H1 (cell line): ENCODE results near the gene FHIT. TPM values are rescaled to one million over a fixed set of nuclear protein-coding genes. Genes with fewer than 3 reads are reported as not detected.

ENCODE experiments used
- CTCF ChIA-PET: fragments of 300-600 bp; sonication (Branson Sonifier 250); formaldehyde crosslinking; loops from one replicate; lab custom pipeline; 2021; ENCODE audit not compliant: partially characterized antibody; lab: Charles Lee
- POLR2A ChIA-PET: fragments of 300-600 bp; sonication (Branson Sonifier 250); formaldehyde crosslinking; loops from one replicate; lab custom pipeline; 2021; ENCODE audit warnings: inconsistent platforms; ENCODE audit not compliant: partially characterized antibody; lab: Charles Lee
- DNase-seq, 2 experiments: peaks; one replicate each; pipeline versions ENCODE4 v3.0.0 to v3.0.0-alpha.2; 2010 to 2022; ENCODE audit warnings: low spot score in 2 of 2, low read depth in 1 of 2, mixed read lengths in 1 of 2
- FAIRE-seq: peaks from 2 replicates; lab custom pipeline; 2011; peaks lifted over from hg19 to GRCh38; lab: Jason Lieb, UNC
- H2AFZ ChIP-seq: 2 replicates; pipeline ENCODE4 v1.8.1; 2012; ENCODE audit warnings: low read length, inconsistent platforms
- H2AK5ac ChIP-seq: 2 replicates; pipeline ENCODE4 v1.6.1; 2013; ENCODE audit warnings: low read depth, low read length
- H2BK120ac ChIP-seq: replicated peaks from 2 replicates; pipeline ENCODE3; 2013; ENCODE audit warnings: low read depth, low read length, inconsistent platforms
- H2BK12ac ChIP-seq: 2 replicates; pipeline ENCODE4 v1.6.1; 2013; ENCODE audit warnings: low read depth, low read length
- H2BK15ac ChIP-seq: 2 replicates; pipeline ENCODE4 v1.6.1; 2013; ENCODE audit warnings: low read length
- H2BK20ac ChIP-seq: 2 replicates; pipeline ENCODE4 v1.6.1; 2013; ENCODE audit warnings: low read length
- H2BK5ac ChIP-seq: 2 replicates; pipeline ENCODE4 v1.6.1; 2013; ENCODE audit warnings: low read depth, low read length
- H3K14ac ChIP-seq: 2 replicates; pipeline ENCODE4 v1.6.1; 2013; ENCODE audit warnings: inconsistent platforms; ENCODE audit not compliant: insufficient read length
- H3K18ac ChIP-seq: 2 replicates; pipeline ENCODE4 v1.6.1; 2013; ENCODE audit warnings: low read length; ENCODE audit errors: extremely low read depth
- H3K23ac ChIP-seq: 2 replicates; pipeline ENCODE4 v1.6.1; 2013; ENCODE audit warnings: inconsistent platforms; ENCODE audit not compliant: insufficient read length
- H3K23me2 ChIP-seq: 2 replicates; pipeline ENCODE4 v1.6.1; 2013; ENCODE audit warnings: low read depth, low read length
- H3K27ac ChIP-seq: 2 replicates; pipeline ENCODE4 v1.6.1; 2011; ENCODE audit warnings: low read depth, low read length, inconsistent platforms
- H3K27me3 ChIP-seq, 4 experiments: replicated peaks in 1 of 4; 1 replicate in 1 of 4; 2 replicates in 3 of 4; pipeline versions ENCODE4 v1.6.1 to v1.8.1; 2011 to 2013; ENCODE audit warnings: low read length in 3 of 4, mild to moderate bottlenecking in 3 of 4, inconsistent platforms in 2 of 4, mixed read lengths in 2 of 4, moderate library complexity in 1 of 4; ENCODE audit not compliant: control insufficient read depth in 3 of 4, insufficient read depth in 3 of 4; ENCODE audit errors: extremely low read depth in 1 of 4
- H3K36me3 ChIP-seq, 4 experiments: 2 replicates each; pipeline versions ENCODE4 v1.6.1 to v1.8.1; 2011 to 2013; ENCODE audit warnings: mild to moderate bottlenecking in 4 of 4, low read length in 3 of 4, moderate library complexity in 2 of 4, control low read depth in 1 of 4, inconsistent platforms in 1 of 4; ENCODE audit not compliant: insufficient read depth in 4 of 4, control insufficient read depth in 2 of 4
- H3K4ac ChIP-seq: replicated peaks from 2 replicates; pipeline ENCODE3; 2013; ENCODE audit warnings: low read length, low read depth, mixed read lengths, inconsistent platforms; ENCODE audit not compliant: insufficient read length
- H3K4me1 ChIP-seq, 4 experiments: replicated peaks in 1 of 4; 1 replicate in 1 of 4; 2 replicates in 3 of 4; pipeline versions ENCODE4 v1.6.1 to v1.8.1; 2011 to 2013; ENCODE audit warnings: low read length in 3 of 4, inconsistent platforms in 2 of 4, mixed read lengths in 1 of 4; ENCODE audit not compliant: insufficient read depth in 4 of 4, control insufficient read depth in 3 of 4
- H3K4me2 ChIP-seq, 2 experiments: 2 replicates each; pipeline versions ENCODE4 v1.6.1 to v1.8.1; 2011 to 2013; ENCODE audit warnings: low read depth in 2 of 2, low read length in 2 of 2, control low read depth in 1 of 2, inconsistent platforms in 1 of 2, mild to moderate bottlenecking in 1 of 2; ENCODE audit not compliant: insufficient read depth in 1 of 2
- H3K4me3 ChIP-seq, 4 experiments: fragments of 200-600, 300-600 bp in 1 of 4; sonication (generic), shearing (Covaris generic), sonication (Bioruptor Twin) in 1 of 4; 2 replicates each; pipeline versions ENCODE4 v1.5.1 to v1.8.1; 2011 to 2016; ENCODE audit warnings: low read length in 4 of 4, low read depth in 3 of 4, control low read depth in 2 of 4, inconsistent platforms in 2 of 4, mild to moderate bottlenecking in 2 of 4, mixed read lengths in 1 of 4, moderate library complexity in 1 of 4; ENCODE audit not compliant: insufficient read depth in 2 of 4; ENCODE audit errors: extremely low read depth in 1 of 4
- H3K56ac ChIP-seq: replicated peaks from 2 replicates; pipeline ENCODE3; 2013; ENCODE audit warnings: low read depth, mild to moderate bottlenecking, mixed read lengths, low read length, inconsistent platforms; ENCODE audit not compliant: insufficient read length
- H3K79me1 ChIP-seq: 2 replicates; pipeline ENCODE4 v1.6.1; 2013; ENCODE audit warnings: low read depth, low read length, control low read depth
- H3K79me2 ChIP-seq, 2 experiments: 2 replicates each; pipeline versions ENCODE4 v1.6.1 to v1.8.1; 2012 to 2013; ENCODE audit warnings: low read length in 2 of 2, mild to moderate bottlenecking in 2 of 2, inconsistent platforms in 1 of 2; ENCODE audit not compliant: insufficient read depth in 2 of 2, control insufficient read depth in 1 of 2
- H3K9ac ChIP-seq, 4 experiments: replicated peaks in 1 of 4; 1 replicate in 1 of 4; 2 replicates in 3 of 4; pipeline versions ENCODE4 v1.6.1 to v1.8.1; 2011 to 2013; ENCODE audit warnings: low read depth in 3 of 4, low read length in 3 of 4, control low read depth in 2 of 4, mild to moderate bottlenecking in 2 of 4, moderate library complexity in 2 of 4, inconsistent platforms in 1 of 4; ENCODE audit errors: extremely low read depth in 1 of 4
- H3K9me3 ChIP-seq, 2 experiments: 2 replicates each; pipeline versions ENCODE4 v1.6.1 to v1.8.1; 2012 to 2013; ENCODE audit warnings: mild to moderate bottlenecking in 2 of 2, moderate library complexity in 2 of 2, control low read depth in 1 of 2, inconsistent platforms in 1 of 2, low read depth in 1 of 2, low read length in 1 of 2, mixed read lengths in 1 of 2; ENCODE audit not compliant: insufficient read depth in 2 of 2
- H4K20me1 ChIP-seq, 2 experiments: replicated peaks in 1 of 2; 2 replicates each; pipeline versions ENCODE3 to v1.8.1; 2011 to 2013; ENCODE audit warnings: inconsistent platforms in 2 of 2, low read length in 2 of 2, mild to moderate bottlenecking in 1 of 2; ENCODE audit not compliant: insufficient read depth in 2 of 2, control insufficient read depth in 1 of 2
- H4K5ac ChIP-seq: 2 replicates; pipeline ENCODE4 v1.6.1; 2013; ENCODE audit warnings: low read length, low read depth, mixed read lengths, inconsistent platforms; ENCODE audit not compliant: insufficient read length
- H4K8ac ChIP-seq: 2 replicates; pipeline ENCODE4 v1.8.0; 2013; ENCODE audit warnings: mild to moderate bottlenecking, moderate library complexity, low read length, inconsistent platforms; ENCODE audit not compliant: insufficient read depth; ENCODE audit errors: extremely low read depth
- H4K91ac ChIP-seq: replicated peaks from 2 replicates; pipeline ENCODE3; 2013; ENCODE audit warnings: low read length, mixed read lengths, inconsistent platforms; ENCODE audit not compliant: insufficient read length
- CHD2 ChIP-seq: IDR thresholded peaks from 2 replicates; pipeline ENCODE4 v1.6.1; 2012; ENCODE audit warnings: low read length, improper control_type of control experiment
- CTCF ChIP-seq, 3 experiments: IDR thresholded peaks; 1 replicate in 2 of 3; 2 replicates in 1 of 3; pipeline versions ENCODE4 v1.5.1 to v1.6.1; 2011; ENCODE audit warnings: low read length in 3 of 3, mild to moderate bottlenecking in 3 of 3, inconsistent platforms in 2 of 3, low read depth in 1 of 3, moderate library complexity in 1 of 3; ENCODE audit not compliant: insufficient read depth in 1 of 3; ENCODE audit errors: control extremely low read depth in 1 of 3
- EP300 ChIP-seq, 2 experiments: IDR thresholded peaks; 1 replicate in 1 of 2; 2 replicates in 1 of 2; pipeline ENCODE4 v1.6.1; 2011 to 2012; ENCODE audit warnings: low read depth in 2 of 2, low read length in 2 of 2, mild to moderate bottlenecking in 2 of 2, borderline replicate concordance in 1 of 2, inconsistent platforms in 1 of 2, moderate library complexity in 1 of 2
- GABPA ChIP-seq: IDR thresholded peaks from 2 replicates; pipeline ENCODE4 v1.6.1; 2011; ENCODE audit warnings: mild to moderate bottlenecking, low read length, moderate library complexity, borderline replicate concordance; ENCODE audit not compliant: insufficient read depth
- KDM1A ChIP-seq: fragments of 200-600, 300-600 bp; sonication (generic); IDR thresholded peaks from 2 replicates; pipeline ENCODE4 v1.7.1; 2016; ENCODE audit warnings: mild to moderate bottlenecking, low read length, borderline replicate concordance
- KDM4A ChIP-seq: IDR thresholded peaks from one replicate; pipeline ENCODE4 v1.7.1; 2012; ENCODE audit warnings: low read depth, mild to moderate bottlenecking, moderate library complexity, low read length, inconsistent platforms; ENCODE audit not compliant: severe bottlenecking
- KDM5A ChIP-seq: fragments of 200-600 bp; IDR thresholded peaks from 2 replicates; pipeline ENCODE4 v1.7.1; 2012; ENCODE audit warnings: mild to moderate bottlenecking, low read length, inconsistent platforms, mixed read lengths
- POU5F1 ChIP-seq: IDR thresholded peaks from 2 replicates; pipeline ENCODE4 v1.6.1; 2011; ENCODE audit warnings: low read depth, mild to moderate bottlenecking, low read length, moderate library complexity
- SP1 ChIP-seq: IDR thresholded peaks from 2 replicates; pipeline ENCODE4 v1.6.1; 2011; ENCODE audit warnings: low read depth, low read length
- TAF1 ChIP-seq: IDR thresholded peaks from 2 replicates; pipeline ENCODE4 v1.6.1; 2011; ENCODE audit warnings: mild to moderate bottlenecking, low read depth, low read length
- TEAD4 ChIP-seq: IDR thresholded peaks from 2 replicates; pipeline ENCODE4 v1.6.1; 2012; ENCODE audit warnings: low read depth, low read length, inconsistent platforms, mixed read lengths
- WGBS, 2 experiments: shearing (Covaris generic) in 1 of 2; methylation state at CpG; one replicate each; pipeline versions ENCODE4 v1.1.6 to v1.1.7; 2013 to 2015; ENCODE audit warnings: low lambda C conversion rate in 2 of 2, mixed read lengths in 2 of 2, inconsistent platforms in 1 of 2, low coverage in 1 of 2, missing lambda C conversion rate in 1 of 2; ENCODE audit not compliant: insufficient replicate concordance in 2 of 2, insufficient coverage in 1 of 2, insufficient read length in 1 of 2; ENCODE audit errors: extremely low coverage in 1 of 2, missing lambda C conversion rate in 1 of 2; 5-methylcytosine and 5-hydroxymethylcytosine counted together
- polyA plus RNA-seq, 7 experiments: library from polyadenylated mRNA; depleted of rRNA in 3 of 7; stranded (reverse) in 5 of 7; unstranded in 2 of 7; fragments of >200 nt in 5 of 7; fragments of 200-250 nt in 2 of 7; gene quantifications; 1 replicate in 5 of 7; 2 replicates in 1 of 7; 4 replicates in 1 of 7; pipeline versions ENCODE4 v1.2.1 to v1.2.3, GENCODE V29; 2011 to 2013; ENCODE audit warnings: missing spikeins in 2 of 7, mixed read lengths in 2 of 7
- total RNA-seq: library from RNA; stranded (reverse); fragmentation: NEBNext Ultra II Directional; extraction: Animal tissue kit (Norgen Biotek cat#: 25700); gene quantifications from 2 replicates; pipeline ENCODE4 v1.2.1, GENCODE V29; 2021

FHIT gene
- total and polyA plus RNA-seq, 2 of the 8 experiments (the other 6 are each of a cell fraction or from before 2014, with no cell fraction given) = 1.2 to 3.2 TPM

- Histone ChIP-seq H2BK120ac (no peak overlapping the region), H3K36me3 (no peaks in the 10 kb centered on the region), H2BK12ac (no peak overlapping the region), H2BK15ac (no peak overlapping the region), H3K23me2 (no peaks in the 10 kb centered on the region), H3K4me3 (no peak overlapping the region), H4K20me1 (no peaks in the 10 kb centered on the region), H3K79me1 (no peaks in the 10 kb centered on the region), H3K23ac (no peak overlapping the region), H2AK5ac (no peak overlapping the region), H3K4me2 (no peak overlapping the region), H3K79me2 (no peaks in the 10 kb centered on the region), H3K14ac (no peak overlapping the region), H3K4me1 (no peaks in the 10 kb centered on the region), H3K56ac (no peak overlapping the region), H2BK20ac (no peak overlapping the region), H2AFZ (no peak overlapping the region), H3K4ac (no peak overlapping the region), H4K91ac (no peak overlapping the region), H3K27ac (no peak overlapping the region), H3K27me3 (no peaks in the 10 kb centered on the region), H4K8ac (no peak overlapping the region), H3K9me3 (no peaks in the 10 kb centered on the region), H4K5ac (no peak overlapping the region), H3K9ac (no peak overlapping the region), H3K18ac (no peak overlapping the region), H2BK5ac (no peak overlapping the region)
- CTCF ChIA-PET = interaction anchor here (1.0 kb wide), 1 partner anchor 17 kb away, joined by 3 read pairs; no protein-coding TSS in a partner anchor
- DNase-seq (no peak), FAIRE-seq (no peak)
- POLR2A ChIA-PET = interaction anchor here (0.7 kb wide), 1 partner anchor 117 kb away, joined by 3 read pairs; no protein-coding TSS in a partner anchor
- WGBS, 2 experiments = 75% methylated on average over 3 of the region's 3 CpGs; no CpG with 5 or more reads in 1 of the 2 experiments
- TF ChIP-seq TEAD4 (no peak), GABPA (no peak), EP300 (IDR thresholded peaks at IDR 0.05; ENCODE audit: borderline replicate concordance in 1 of 2, low read depth in 2 of 2, low read length in 2 of 2) (no peak), KDM4A (no peak), POU5F1 (no peak), TAF1 (no peak), CHD2 (no peak), CTCF (IDR thresholded peaks at IDR 0.05; ENCODE audit: control extremely low read depth in 1 of 3, insufficient read depth in 1 of 3, low read depth in 1 of 3, low read length in 3 of 3) (no peak), SP1 (no peak), KDM1A (no peak), KDM5A (no peak)
Measured at GRCh38 chr3:59791774-59792308, 1459.4 kb downstream of the FHIT start.
